GM12891 (cell line): ENCODE measurements around the gene JDP2.
A peak's percentile ranks its signal among the peaks of the same experiment; 100 is the strongest.

ENCODE experiments used
- DNase-seq: peaks from one replicate; pipeline ENCODE4 v3.0.0; 2011; ENCODE audit warnings: low spot score; ENCODE audit not compliant: insufficient read length
- FAIRE-seq: peaks from 2 replicates; lab custom pipeline; 2011; peaks lifted over from hg19 to GRCh38; lab: Jason Lieb, UNC
- PAX5 ChIP-seq: IDR thresholded peaks from 2 replicates; pipeline ENCODE4 v1.6.1; 2011; ENCODE audit warnings: low read length, moderate library complexity, mild to moderate bottlenecking; ENCODE audit not compliant: insufficient read depth, severe bottlenecking
- POLR2A ChIP-seq: IDR thresholded peaks from 2 replicates; pipeline ENCODE4 v1.6.1; 2011; ENCODE audit warnings: low read depth, low read length, control low read depth
- POLR2AphosphoS5 ChIP-seq: IDR thresholded peaks from 2 replicates; pipeline ENCODE4 v1.6.1; 2011; ENCODE audit warnings: low read depth, low read length, control low read depth
- POU2F2 ChIP-seq: IDR thresholded peaks from 2 replicates; pipeline ENCODE4 v1.6.1; 2011; ENCODE audit warnings: low read depth, mild to moderate bottlenecking, control low read depth, low read length, moderate library complexity
- SPI1 ChIP-seq: IDR thresholded peaks from 2 replicates; pipeline ENCODE4 v1.6.1; 2011; ENCODE audit warnings: low read depth, low read length, control low read depth
- TAF1 ChIP-seq: IDR thresholded peaks from 2 replicates; pipeline ENCODE4 v1.6.1; 2011; ENCODE audit warnings: low read depth, low read length, control low read depth

JDP2 gene

DNA sequence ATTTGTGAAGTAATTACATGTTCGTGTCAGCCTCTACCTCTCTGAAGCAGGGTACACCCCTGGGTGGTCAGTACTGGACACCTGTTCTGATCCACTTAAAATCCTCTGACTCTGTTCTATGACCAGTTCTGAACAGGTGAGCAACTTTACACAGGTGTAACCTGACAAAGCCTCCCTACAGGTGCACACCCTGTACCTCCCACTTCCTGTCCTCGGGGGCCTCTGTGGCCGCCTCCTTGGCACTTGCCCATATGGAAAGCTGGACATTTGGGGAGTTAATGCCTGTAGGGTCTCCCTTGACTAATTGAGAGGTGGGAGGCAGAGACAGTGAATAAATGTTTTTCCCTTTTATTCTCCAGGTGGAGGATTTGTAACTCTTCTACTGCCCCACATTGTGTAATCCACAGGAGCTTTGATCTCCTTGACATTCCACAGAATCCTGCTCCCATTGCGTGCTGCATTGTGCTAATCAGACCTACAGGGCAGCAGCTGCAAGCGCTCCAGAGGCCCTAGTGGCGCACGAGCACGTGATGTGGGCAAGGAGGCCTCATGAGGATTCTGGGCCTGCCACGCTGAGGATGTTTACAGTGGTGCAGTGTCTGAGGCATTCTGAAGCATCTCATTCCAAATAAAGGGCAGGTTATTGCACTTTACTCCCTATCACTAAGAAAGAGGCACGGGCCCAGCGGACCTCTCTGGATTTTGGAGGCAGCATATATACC lies 48.6 kb downstream of the JDP2 start:
- FAIRE-seq (no peak), DNase-seq (no peak)
- TF ChIP-seq POU2F2 (no peak), POLR2AphosphoS5 (no peak), TAF1 (no peak), SPI1 (no peak), POLR2A (no peak), PAX5 (no peak)

- DNase-seq (no peak), FAIRE-seq (no peak)
- TF ChIP-seq SPI1 (no peak), TAF1 (no peak)
These were observed 50.1 kb downstream of the JDP2 start for GRCh38 chr14:75477881-75478280.

DNA sequence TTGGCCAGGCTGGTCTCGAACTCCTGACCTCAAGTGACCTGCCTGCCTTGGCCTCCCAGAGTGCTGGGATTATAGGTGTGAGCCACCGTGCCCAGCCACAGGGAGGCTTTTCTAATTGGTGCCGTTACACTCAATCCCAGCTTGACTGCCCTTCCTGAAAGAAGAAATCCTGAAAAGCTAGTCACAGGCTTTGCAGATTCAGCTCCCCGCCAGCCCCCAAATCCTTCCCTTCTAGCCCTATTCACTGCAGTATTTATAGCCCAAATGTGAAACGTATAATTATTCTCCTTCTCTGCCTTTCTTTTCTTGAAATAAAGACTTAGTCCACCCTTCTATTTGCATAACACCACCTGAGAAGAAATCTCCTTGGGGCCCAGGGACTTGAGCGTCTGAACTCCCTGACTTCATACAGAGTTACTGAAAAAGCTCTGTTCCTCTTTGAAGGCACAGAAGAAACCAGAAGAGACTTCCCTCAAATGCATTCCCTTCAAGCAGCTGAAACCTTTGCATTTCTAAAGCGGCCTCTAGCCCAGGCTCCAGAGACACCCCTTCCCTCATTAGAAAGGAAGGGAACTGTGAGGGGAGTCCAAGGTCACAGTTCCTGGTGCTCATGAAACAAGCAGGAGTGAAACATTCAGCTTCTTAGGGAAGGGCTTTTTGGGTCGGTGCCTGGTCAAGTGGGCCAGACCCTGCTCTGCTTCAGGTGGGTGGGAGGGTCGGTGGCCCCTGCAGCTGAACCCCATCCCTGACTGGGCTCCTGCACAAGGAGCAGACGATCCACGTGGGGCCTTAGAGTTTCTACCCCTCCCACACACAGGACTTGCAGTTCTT lies 52.2 kb downstream of the JDP2 start:
- no peak for DNase-seq
- peak; percentile 17; the same call in 1 of the 2 replicates for TF ChIP-seq POU2F2
- peak; percentile 88 for TF ChIP-seq SPI1
- no peak for TF ChIP-seq PAX5
- no peak for TF ChIP-seq POLR2AphosphoS5
- TF ChIP-seq POLR2A = no peak
- no peak for TF ChIP-seq TAF1
- no peak for FAIRE-seq

- TF ChIP-seq POLR2AphosphoS5 (no peak), PAX5 (no peak), TAF1 (no peak), SPI1 (no peak), POU2F2 (no peak), POLR2A (no peak)
- DNase-seq (no peak), FAIRE-seq (no peak)
These were observed 54.5 kb downstream of the JDP2 start for GRCh38 chr14:75482366-75482765.

- no peak for FAIRE-seq
- TF ChIP-seq PAX5 = no peak
- TF ChIP-seq POLR2A = no peak
- no peak for TF ChIP-seq POU2F2
- no peak for TF ChIP-seq POLR2AphosphoS5
- TF ChIP-seq TAF1 = no peak
- no peak for TF ChIP-seq SPI1
- DNase-seq = no peak
These were observed 57.0 kb downstream of the JDP2 start for GRCh38 chr14:75484711-75485429.

GRCh38 chr14:75486318-75486717 lies 58.5 kb downstream of the JDP2 start:
- DNase-seq (no peak), FAIRE-seq (no peak)
- TF ChIP-seq POLR2AphosphoS5 (no peak), SPI1 (no peak), TAF1 (no peak), POU2F2 (no peak)

- DNase-seq (no peak), FAIRE-seq (no peak)
- TF ChIP-seq POLR2A = no peak
- TF ChIP-seq PAX5 = peak; percentile 47
- TF ChIP-seq SPI1 = peak; percentile 71
- no peak for TF ChIP-seq POU2F2
- TF ChIP-seq POLR2AphosphoS5 = no peak
These were observed 59.4 kb downstream of the JDP2 start for GRCh38 chr14:75487155-75487671.

DNA sequence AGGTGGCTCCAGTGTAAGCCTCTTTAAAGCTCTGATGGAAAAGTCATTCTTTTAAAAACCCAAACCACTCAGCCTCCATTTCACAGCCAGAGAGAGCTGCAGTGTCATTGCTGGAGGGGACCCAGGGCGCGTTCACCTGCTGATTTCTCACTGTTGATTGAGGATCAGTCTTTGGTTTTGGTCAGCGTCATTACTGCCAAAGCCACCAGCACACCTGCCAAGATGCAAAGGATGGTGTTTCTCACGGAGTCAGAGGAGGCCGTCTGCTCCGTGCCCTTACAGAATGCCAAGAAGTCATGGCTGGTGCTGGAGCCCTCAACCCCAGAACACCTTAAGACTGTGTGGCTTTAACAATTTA lies 61.6 kb downstream of the JDP2 start:
- TF ChIP-seq PAX5 (no peak), POLR2AphosphoS5 (no peak), POU2F2 (no peak), SPI1 (no peak), TAF1 (no peak), POLR2A (no peak)
- DNase-seq = no peak
- FAIRE-seq = peak; percentile 5
